ENCODE data around the gene FRMD4A. TPM values are rescaled to one million over a fixed set of nuclear protein-coding genes. Genes with fewer than 3 reads are reported as not detected.

Gene FRMD4A
- total and polyA plus RNA-seq, 5 donors from 2014 or later = 0.34 to 2.4 (median 0.54) TPM

GRCh38 chr10:13750299-13751190 lies 580.2 kb downstream of the FRMD4A start:
- H3K9me3 ChIP-seq (ENCODE audit: control insufficient read depth in 2 of 2, low read length in 2 of 2) = no peaks in the 10 kb centered on the region
- DNase-seq = no peak
- no peaks in the 10 kb centered on the region for H3K36me3 ChIP-seq (ENCODE audit: control insufficient read depth, insufficient read depth, low read length)
- H3K27me3 ChIP-seq (ENCODE audit: control insufficient read depth, insufficient read depth, low read length) = no peaks in the 10 kb centered on the region
- Mint-ChIP-seq H3K27ac (peak overlapping the region in 1 of 3 donors; percentile 2), H3K4me3 (no peak overlapping the region), H3K4me1 (no peaks in the 10 kb centered on the region), H3K36me3 (peaks cover 3% of the 10 kb centered on the region), H3K9me3 (no peaks in the 10 kb centered on the region), H3K27me3 (peaks cover 1% of the 10 kb centered on the region)
- no peak overlapping the region for H3K27ac ChIP-seq (ENCODE audit: insufficient read depth, low read length, poor library complexity, severe bottlenecking)
- H3K4me1 ChIP-seq (ENCODE audit: control insufficient read depth, insufficient read depth, low read length, poor library complexity, severe bottlenecking) = no peaks in the 10 kb centered on the region
- H3K4me3 ChIP-seq (ENCODE audit: low read depth, low read length) = no peak overlapping the region
- no peak for ATAC-seq (ENCODE audit: low read depth in 2 of 2)

GRCh38 chr10:13745271-13745670 lies 585.5 kb downstream of the FRMD4A start:
- H3K4me1 Mint-ChIP-seq = no peaks in the 10 kb centered on the region
- peaks cover 5% of the 10 kb centered on the region for H3K27me3 Mint-ChIP-seq
- H3K4me3 Mint-ChIP-seq = no peak overlapping the region
- peaks cover 3% of the 10 kb centered on the region for H3K36me3 Mint-ChIP-seq
- Histone ChIP-seq H3K36me3 (ENCODE audit: control insufficient read depth, insufficient read depth, low read length) (no peaks in the 10 kb centered on the region), H3K4me1 (ENCODE audit: control insufficient read depth, insufficient read depth, low read length, poor library complexity, severe bottlenecking) (no peaks in the 10 kb centered on the region), H3K27ac (ENCODE audit: insufficient read depth, low read length, poor library complexity, severe bottlenecking) (no peak overlapping the region), H3K4me3 (ENCODE audit: low read depth, low read length) (no peak overlapping the region), H3K9me3 (ENCODE audit: control insufficient read depth in 2 of 2, low read length in 2 of 2) (no peaks in the 10 kb centered on the region), H3K27me3 (ENCODE audit: control insufficient read depth, insufficient read depth, low read length) (peaks cover 2% of the 10 kb centered on the region)
- DNase-seq (no peak), ATAC-seq (ENCODE audit: low read depth in 2 of 2) (no peak)
- no peaks in the 10 kb centered on the region for H3K9me3 Mint-ChIP-seq
- peak overlapping the region in 1 of 3 donors; percentile 3 for H3K27ac Mint-ChIP-seq

GRCh38 chr10:13743963-13744362 lies 586.8 kb downstream of the FRMD4A start:
- Histone ChIP-seq H3K4me1 (ENCODE audit: control insufficient read depth, insufficient read depth, low read length, poor library complexity, severe bottlenecking) (no peaks in the 10 kb centered on the region), H3K27me3 (ENCODE audit: control insufficient read depth, insufficient read depth, low read length) (peaks cover 2% of the 10 kb centered on the region), H3K27ac (ENCODE audit: insufficient read depth, low read length, poor library complexity, severe bottlenecking) (no peak overlapping the region), H3K9me3 (ENCODE audit: control insufficient read depth in 2 of 2, low read length in 2 of 2) (no peaks in the 10 kb centered on the region), H3K4me3 (ENCODE audit: low read depth, low read length) (no peak overlapping the region), H3K36me3 (ENCODE audit: control insufficient read depth, insufficient read depth, low read length) (no peaks in the 10 kb centered on the region)
- Mint-ChIP-seq H3K4me3 (no peak overlapping the region), H3K9me3 (no peaks in the 10 kb centered on the region), H3K27me3 (peaks cover 5% of the 10 kb centered on the region), H3K4me1 (no peaks in the 10 kb centered on the region), H3K27ac (no peak overlapping the region), H3K36me3 (peaks cover 3% of the 10 kb centered on the region)
- DNase-seq (no peak), ATAC-seq (ENCODE audit: low read depth in 2 of 2) (no peak)

- no peak for ATAC-seq (ENCODE audit: low read depth in 2 of 2)
- H3K27ac ChIP-seq (ENCODE audit: insufficient read depth, low read length, poor library complexity, severe bottlenecking) = no peak overlapping the region
These were observed 587.5 kb downstream of the FRMD4A start for GRCh38 chr10:13743101-13743693.

GRCh38 chr10:13741438-13741837 lies 589.3 kb downstream of the FRMD4A start:
- Histone ChIP-seq H3K9me3 (ENCODE audit: control insufficient read depth in 2 of 2, low read length in 2 of 2) (no peaks in the 10 kb centered on the region), H3K36me3 (ENCODE audit: control insufficient read depth, insufficient read depth, low read length) (no peaks in the 10 kb centered on the region), H3K27ac (ENCODE audit: insufficient read depth, low read length, poor library complexity, severe bottlenecking) (no peak overlapping the region), H3K4me3 (ENCODE audit: low read depth, low read length) (no peak overlapping the region), H3K27me3 (ENCODE audit: control insufficient read depth, insufficient read depth, low read length) (peaks cover 2% of the 10 kb centered on the region), H3K4me1 (ENCODE audit: control insufficient read depth, insufficient read depth, low read length, poor library complexity, severe bottlenecking) (no peaks in the 10 kb centered on the region)
- Mint-ChIP-seq H3K9me3 (no peaks in the 10 kb centered on the region), H3K27me3 (peaks cover 10% of the 10 kb centered on the region), H3K4me1 (no peaks in the 10 kb centered on the region), H3K4me3 (no peak overlapping the region), H3K27ac (no peak overlapping the region), H3K36me3 (no peaks in the 10 kb centered on the region)
- ATAC-seq (ENCODE audit: low read depth in 2 of 2) (no peak), DNase-seq (no peak)

More at GRCh38 chr10:13743101-13743693, 587.5 kb downstream of the FRMD4A start:
- no peaks in the 10 kb centered on the region for H3K4me1 ChIP-seq (ENCODE audit: control insufficient read depth, insufficient read depth, low read length, poor library complexity, severe bottlenecking)
- no peaks in the 10 kb centered on the region for H3K9me3 Mint-ChIP-seq
- no peak overlapping the region for H3K27ac Mint-ChIP-seq
- H3K4me1 Mint-ChIP-seq = no peaks in the 10 kb centered on the region
- no peak for DNase-seq
- peaks cover 2% of the 10 kb centered on the region for H3K27me3 ChIP-seq (ENCODE audit: control insufficient read depth, insufficient read depth, low read length)
- H3K36me3 ChIP-seq (ENCODE audit: control insufficient read depth, insufficient read depth, low read length) = no peaks in the 10 kb centered on the region
- H3K4me3 Mint-ChIP-seq = no peak overlapping the region
- no peak overlapping the region for H3K4me3 ChIP-seq (ENCODE audit: low read depth, low read length)
- H3K27me3 Mint-ChIP-seq = peaks cover 5% of the 10 kb centered on the region
- no peaks in the 10 kb centered on the region for H3K9me3 ChIP-seq (ENCODE audit: control insufficient read depth in 2 of 2, low read length in 2 of 2)
- H3K36me3 Mint-ChIP-seq = peaks cover 3% of the 10 kb centered on the region

- no peak overlapping the region for H3K4me3 ChIP-seq (ENCODE audit: low read depth, low read length)
- Mint-ChIP-seq H3K27ac (no peak overlapping the region), H3K36me3 (no peaks in the 10 kb centered on the region), H3K4me3 (no peak overlapping the region), H3K9me3 (no peaks in the 10 kb centered on the region), H3K4me1 (no peaks in the 10 kb centered on the region), H3K27me3 (peaks cover 8% of the 10 kb centered on the region)
- no peaks in the 10 kb centered on the region for H3K36me3 ChIP-seq (ENCODE audit: control insufficient read depth, insufficient read depth, low read length)
- no peak for ATAC-seq (ENCODE audit: low read depth in 2 of 2)
- no peak for DNase-seq
- no peak overlapping the region for H3K27ac ChIP-seq (ENCODE audit: insufficient read depth, low read length, poor library complexity, severe bottlenecking)
- H3K9me3 ChIP-seq (ENCODE audit: control insufficient read depth in 2 of 2, low read length in 2 of 2) = no peaks in the 10 kb centered on the region
- H3K4me1 ChIP-seq (ENCODE audit: control insufficient read depth, insufficient read depth, low read length, poor library complexity, severe bottlenecking) = no peaks in the 10 kb centered on the region
- peaks cover 2% of the 10 kb centered on the region for H3K27me3 ChIP-seq (ENCODE audit: control insufficient read depth, insufficient read depth, low read length)
These were observed 590.3 kb downstream of the FRMD4A start for GRCh38 chr10:13740461-13740860.

GRCh38 chr10:13739183-13739582 lies 591.5 kb downstream of the FRMD4A start:
- Histone ChIP-seq H3K27me3 (ENCODE audit: control insufficient read depth, insufficient read depth, low read length) (no peaks in the 10 kb centered on the region), H3K4me1 (ENCODE audit: control insufficient read depth, insufficient read depth, low read length, poor library complexity, severe bottlenecking) (no peaks in the 10 kb centered on the region), H3K27ac (ENCODE audit: insufficient read depth, low read length, poor library complexity, severe bottlenecking) (no peak overlapping the region), H3K9me3 (ENCODE audit: control insufficient read depth in 2 of 2, low read length in 2 of 2) (no peaks in the 10 kb centered on the region), H3K4me3 (ENCODE audit: low read depth, low read length) (no peak overlapping the region), H3K36me3 (ENCODE audit: control insufficient read depth, insufficient read depth, low read length) (no peaks in the 10 kb centered on the region)
- DNase-seq (no peak), ATAC-seq (ENCODE audit: low read depth in 2 of 2) (no peak)
- Mint-ChIP-seq H3K9me3 (no peaks in the 10 kb centered on the region), H3K4me3 (no peak overlapping the region), H3K4me1 (no peaks in the 10 kb centered on the region), H3K27ac (no peak overlapping the region), H3K36me3 (no peaks in the 10 kb centered on the region), H3K27me3 (peaks cover 5% of the 10 kb centered on the region)
